HEK293 (cell line): Measurements from ENCODE around the gene UBR2.

Experiments used
- GLIS2 ChIP-seq: fragments of 450-650 bp; formaldehyde crosslinking; IDR thresholded peaks from 2 replicates; pipeline ENCODE4 v1.5.1; 2016; ENCODE audit warnings: missing biosample characterization, missing genetic modification characterization
- KLF8 ChIP-seq: fragments of 450-650 bp; formaldehyde crosslinking; IDR thresholded peaks from 2 replicates; pipeline ENCODE4 v1.5.1; 2016; ENCODE audit warnings: missing biosample characterization, missing genetic modification characterization
- ZNF514 ChIP-seq: fragments of 450-650 bp; formaldehyde crosslinking; IDR thresholded peaks from 2 replicates; pipeline ENCODE4 v1.5.1; 2016; ENCODE audit warnings: missing biosample characterization, missing genetic modification characterization
- ZNF560 ChIP-seq: fragments of 450-650 bp; formaldehyde crosslinking; IDR thresholded peaks from 2 replicates; pipeline ENCODE4 v1.5.1; 2017; ENCODE audit warnings: missing biosample characterization, missing genetic modification characterization, borderline replicate concordance
- TF ChIP-seq, protein P1 (sequence below): IDR thresholded peaks from 2 replicates; pipeline ENCODE4 v1.6.1; 2011; ENCODE audit warnings: mild to moderate bottlenecking, low read depth, low read length, borderline replicate concordance
- TF ChIP-seq, protein P2 (sequence below): fragments of 450-650 bp; formaldehyde crosslinking; IDR thresholded peaks from 2 replicates; pipeline ENCODE4 v1.5.1; 2016; ENCODE audit warnings: missing biosample characterization, missing genetic modification characterization

DNA sequence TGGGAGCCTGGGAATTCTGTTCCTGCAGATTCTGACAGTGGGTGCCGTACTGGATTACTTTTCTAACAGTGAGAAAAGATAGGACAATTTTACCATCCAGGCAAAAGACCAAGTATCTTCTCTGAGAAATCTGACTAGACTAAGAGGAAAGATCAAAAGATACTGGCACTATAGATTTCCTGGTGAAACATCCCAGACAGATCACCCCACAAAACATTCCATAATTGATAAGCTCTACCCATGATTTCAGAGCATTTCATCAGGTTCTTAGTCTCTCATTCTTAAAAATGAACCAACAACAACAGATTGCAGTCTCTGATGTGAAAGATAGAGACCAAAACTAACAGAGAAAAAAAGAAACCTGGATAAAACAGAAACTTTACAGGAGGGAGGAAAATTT, 13.6 kb upstream of the UBR2 start:
- TF ChIP-seq, protein P1, sequence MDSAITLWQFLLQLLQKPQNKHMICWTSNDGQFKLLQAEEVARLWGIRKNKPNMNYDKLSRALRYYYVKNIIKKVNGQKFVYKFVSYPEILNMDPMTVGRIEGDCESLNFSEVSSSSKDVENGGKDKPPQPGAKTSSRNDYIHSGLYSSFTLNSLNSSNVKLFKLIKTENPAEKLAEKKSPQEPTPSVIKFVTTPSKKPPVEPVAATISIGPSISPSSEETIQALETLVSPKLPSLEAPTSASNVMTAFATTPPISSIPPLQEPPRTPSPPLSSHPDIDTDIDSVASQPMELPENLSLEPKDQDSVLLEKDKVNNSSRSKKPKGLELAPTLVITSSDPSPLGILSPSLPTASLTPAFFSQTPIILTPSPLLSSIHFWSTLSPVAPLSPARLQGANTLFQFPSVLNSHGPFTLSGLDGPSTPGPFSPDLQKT = no peak
- TF ChIP-seq, protein P2, sequence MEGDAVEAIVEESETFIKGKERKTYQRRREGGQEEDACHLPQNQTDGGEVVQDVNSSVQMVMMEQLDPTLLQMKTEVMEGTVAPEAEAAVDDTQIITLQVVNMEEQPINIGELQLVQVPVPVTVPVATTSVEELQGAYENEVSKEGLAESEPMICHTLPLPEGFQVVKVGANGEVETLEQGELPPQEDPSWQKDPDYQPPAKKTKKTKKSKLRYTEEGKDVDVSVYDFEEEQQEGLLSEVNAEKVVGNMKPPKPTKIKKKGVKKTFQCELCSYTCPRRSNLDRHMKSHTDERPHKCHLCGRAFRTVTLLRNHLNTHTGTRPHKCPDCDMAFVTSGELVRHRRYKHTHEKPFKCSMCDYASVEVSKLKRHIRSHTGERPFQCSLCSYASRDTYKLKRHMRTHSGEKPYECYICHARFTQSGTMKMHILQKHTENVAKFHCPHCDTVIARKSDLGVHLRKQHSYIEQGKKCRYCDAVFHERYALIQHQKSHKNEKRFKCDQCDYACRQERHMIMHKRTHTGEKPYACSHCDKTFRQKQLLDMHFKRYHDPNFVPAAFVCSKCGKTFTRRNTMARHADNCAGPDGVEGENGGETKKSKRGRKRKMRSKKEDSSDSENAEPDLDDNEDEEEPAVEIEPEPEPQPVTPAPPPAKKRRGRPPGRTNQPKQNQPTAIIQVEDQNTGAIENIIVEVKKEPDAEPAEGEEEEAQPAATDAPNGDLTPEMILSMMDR (tag by site-specific recombination) = no peak
- TF ChIP-seq KLF8 (tag by site-specific recombination) = no peak
- TF ChIP-seq ZNF560 (tag by site-specific recombination) = no peak
- TF ChIP-seq ZNF514 (tag by site-specific recombination) = no peak
- no peak for TF ChIP-seq GLIS2 (tag by site-specific recombination)
